Effector memory CD8-positive, alpha-beta T cell (primary cell): Measurements from ENCODE around the gene TTBK2.
"Not testable (repeated sequence)": the region's sequence is repeated elsewhere in the genome, so short reads cannot be mapped to it uniquely, and the experiment has no call there.

Experiments
- ATAC-seq: fragments of 150-1000 bp; cut with Tn5 transposase; replicated peaks from 2 replicates; pipeline ENCODE4 v1.10.0; 2021; ENCODE audit warnings: mild to moderate bottlenecking, moderate library complexity
- DNase-seq, 3 experiments: peaks; one replicate each; pipeline ENCODE4 v3.0.0; 2021
- H3K27ac Mint-ChIP-seq, 2 donors: one replicate each; pipeline ENCODE4 v1.8.0; 2022; ENCODE audit warnings: mild to moderate bottlenecking in 2 of 2, mixed read lengths in 2 of 2, moderate library complexity in 2 of 2
- H3K27me3 Mint-ChIP-seq, 2 donors: one replicate each; pipeline ENCODE4 v1.8.0; 2022; ENCODE audit warnings: mixed read lengths in 2 of 2
- H3K36me3 Mint-ChIP-seq: one replicate; pipeline ENCODE4 v1.8.0; 2022; ENCODE audit warnings: mild to moderate bottlenecking, moderate library complexity, mixed read lengths; ENCODE audit not compliant: insufficient read depth
- H3K4me1 Mint-ChIP-seq, 2 donors: one replicate each; pipeline ENCODE4 v1.8.0; 2022; ENCODE audit warnings: low read depth in 2 of 2, mixed read lengths in 2 of 2
- H3K4me3 Mint-ChIP-seq, 2 donors: one replicate each; pipeline ENCODE4 v1.8.0; 2022; ENCODE audit warnings: mild to moderate bottlenecking in 2 of 2, mixed read lengths in 2 of 2, moderate library complexity in 2 of 2
- H3K9me3 Mint-ChIP-seq, 2 donors: one replicate each; pipeline ENCODE4 v1.8.0; 2022; ENCODE audit warnings: mixed read lengths in 2 of 2
- total RNA-seq, 9 experiments: gene quantifications; one replicate each; lab custom pipeline; 2026; lab: John Stamatoyannopoulos, UW

TTBK2 gene
- 30.0 to 90.8 (median 52.4) reads per million in 9 experiments for total RNA-seq

DNA sequence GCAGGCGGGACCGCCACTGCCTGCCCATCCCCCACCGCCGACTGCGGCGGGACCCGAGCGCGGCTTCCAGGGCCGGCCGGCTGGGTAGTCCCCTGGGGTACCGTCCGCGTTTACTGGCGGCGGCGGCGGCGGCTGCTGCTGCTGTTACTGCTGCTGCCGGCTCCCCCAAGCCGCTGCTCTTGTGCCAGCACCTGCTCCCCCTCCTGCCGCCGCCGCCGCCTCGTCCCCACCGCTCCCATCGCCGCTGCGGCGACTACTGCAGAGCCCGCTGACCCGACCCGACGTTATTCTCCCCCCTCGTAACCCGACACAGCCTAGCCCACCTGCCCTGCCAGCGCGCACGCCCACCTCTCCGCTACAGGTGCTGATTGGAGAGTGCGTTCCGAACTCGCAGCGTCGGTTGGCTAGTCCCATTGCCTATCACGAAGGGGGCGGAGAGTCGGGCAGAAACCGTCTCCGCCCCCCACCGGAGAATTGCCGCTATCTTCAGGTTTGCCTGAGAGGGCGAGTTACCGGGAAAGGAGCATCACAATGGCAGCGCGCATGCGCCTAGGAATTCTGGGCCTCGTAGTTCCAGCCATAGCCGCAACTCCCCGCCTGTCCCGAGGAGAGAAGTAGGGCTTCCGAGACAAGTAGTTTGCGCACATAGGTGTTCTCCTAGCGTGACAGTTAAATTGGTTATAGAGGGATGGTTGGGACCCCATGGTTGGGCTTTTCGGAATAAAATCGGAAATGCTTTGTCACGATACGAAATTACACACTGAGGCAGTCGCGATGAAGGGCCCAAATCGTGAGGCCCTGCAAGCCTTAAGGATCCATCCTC lies at the start of gene TTBK2:
Gene TTBK2, minus strand, starts transcription at position 260 of the 823 bp plus-strand sequence. CDS start 42,161 bp downstream, outside the sequence.
- DNase-seq (peak; percentile 95), ATAC-seq (peak; percentile 92)
- H3K27ac Mint-ChIP-seq, result peak within 1 kb of the TSS; percentile 85 to 90
- peaks cover 17% of the 10 kb centered on the region for H3K36me3 Mint-ChIP-seq
- peaks cover 20 to 32% of the 10 kb centered on the region in 2 donors for H3K4me1 Mint-ChIP-seq
- H3K4me3 Mint-ChIP-seq, result peak within 1 kb of the TSS; percentile 94 to 99
- H3K9me3 Mint-ChIP-seq, result no peaks in the 10 kb centered on the region
- H3K27me3 Mint-ChIP-seq, result no peaks in the 10 kb centered on the region

DNA sequence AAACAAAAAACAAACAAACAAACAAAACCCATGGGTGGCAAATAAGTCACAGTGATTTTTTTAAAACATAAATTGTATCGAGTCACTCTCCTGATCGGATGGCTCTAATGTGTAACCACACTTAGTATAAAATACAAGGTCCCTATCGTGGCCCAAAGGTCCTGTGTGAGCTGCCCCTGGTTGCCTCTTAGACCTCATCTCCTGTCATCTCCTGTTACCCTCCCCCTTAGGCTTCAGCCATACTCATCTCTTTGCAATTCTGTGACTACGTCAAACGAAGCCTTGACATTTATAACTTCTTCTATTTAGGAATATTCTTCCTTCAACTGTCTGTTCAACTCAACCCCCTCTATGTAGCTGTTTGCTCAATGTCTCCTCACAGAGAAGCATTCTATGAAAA lies 43.9 kb upstream of the TTBK2 start:
- Mint-ChIP-seq H3K4me1 (no peaks in the 10 kb centered on the region), H3K27ac (no peak overlapping the region), H3K4me3 (no peak overlapping the region), H3K9me3 (no peaks in the 10 kb centered on the region), H3K36me3 (peaks cover 63% of the 10 kb centered on the region), H3K27me3 (no peaks in the 10 kb centered on the region)
- no peak for ATAC-seq
- no peak for DNase-seq

DNA sequence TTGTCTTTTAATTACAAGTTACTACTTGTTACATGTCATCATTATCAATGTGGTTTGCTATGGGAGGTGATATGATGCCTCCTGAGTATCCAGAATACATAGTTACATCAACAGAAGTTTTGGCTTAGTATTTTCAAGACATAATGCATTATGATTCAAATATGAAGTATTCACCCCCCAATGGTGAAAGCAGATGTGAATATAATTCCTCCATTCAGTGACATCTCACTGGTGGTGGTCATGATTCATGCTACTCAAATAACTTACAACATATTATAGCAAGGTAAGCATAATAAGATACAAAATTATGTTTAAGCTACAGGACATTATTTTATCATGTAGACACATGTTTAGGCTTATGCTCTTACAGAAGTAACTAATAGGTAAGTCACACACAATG lies 34.9 kb upstream of the TTBK2 start:
- no peaks in the 10 kb centered on the region for H3K9me3 Mint-ChIP-seq
- H3K27ac Mint-ChIP-seq, result peak overlapping the region in 1 of 2 donors; percentile 62
- peaks cover 60% of the 10 kb centered on the region for H3K36me3 Mint-ChIP-seq
- no peak for ATAC-seq
- no peaks in the 10 kb centered on the region for H3K27me3 Mint-ChIP-seq
- no peak for DNase-seq
- H3K4me3 Mint-ChIP-seq, result no peak overlapping the region
- H3K4me1 Mint-ChIP-seq, result no peaks in the 10 kb centered on the region

DNA sequence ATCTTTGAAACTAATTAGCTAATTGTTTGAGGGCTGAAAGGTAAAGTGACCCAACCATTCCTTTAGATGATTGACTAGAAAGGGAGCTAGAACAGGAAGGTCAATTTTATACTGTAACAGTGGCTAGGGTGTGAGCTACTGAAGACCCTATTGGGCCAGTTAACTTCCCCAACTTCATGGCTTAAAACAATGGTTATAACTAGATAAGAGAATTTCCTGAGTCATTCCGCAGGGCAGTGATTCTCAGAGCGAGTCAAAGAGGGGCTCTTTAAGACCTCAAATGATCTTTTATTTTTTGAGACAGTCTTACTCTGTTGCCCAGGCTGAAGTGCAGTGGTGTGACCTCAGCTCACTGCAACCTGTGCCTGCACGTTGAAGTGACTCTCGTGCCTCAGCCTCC lies 33.7 kb upstream of the TTBK2 start:
- no peak for ATAC-seq
- H3K27ac Mint-ChIP-seq, result peak overlapping the region in 1 of 2 donors; percentile 46
- no peaks in the 10 kb centered on the region for H3K27me3 Mint-ChIP-seq
- H3K4me1 Mint-ChIP-seq, result no peaks in the 10 kb centered on the region
- H3K36me3 Mint-ChIP-seq, result peaks cover 62% of the 10 kb centered on the region
- H3K9me3 Mint-ChIP-seq, result no peaks in the 10 kb centered on the region
- H3K4me3 Mint-ChIP-seq, result no peak overlapping the region
- no peak for DNase-seq

DNA sequence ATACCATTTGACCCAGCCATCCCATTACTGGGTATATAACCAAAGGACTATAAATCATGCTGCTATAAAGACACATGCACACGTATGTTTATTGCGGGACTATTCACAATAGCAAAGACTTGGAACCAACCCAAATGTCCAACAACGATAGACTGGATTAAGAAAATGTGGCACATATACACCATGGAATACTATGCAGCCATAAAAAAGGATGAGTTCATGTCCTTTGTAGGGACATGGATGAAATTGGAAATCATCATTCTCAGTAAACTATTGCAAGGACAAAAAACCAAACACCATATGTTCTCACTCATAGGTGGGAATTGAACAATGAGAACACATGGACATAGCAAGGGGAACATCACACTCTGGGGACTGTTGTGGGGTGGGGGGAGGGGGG lies 28.3 kb upstream of the TTBK2 start:
- not testable (repeated sequence) for H3K9me3 Mint-ChIP-seq, DNase-seq, ATAC-seq, H3K27me3 Mint-ChIP-seq, H3K27ac Mint-ChIP-seq, H3K4me1 Mint-ChIP-seq, H3K4me3 Mint-ChIP-seq
- peaks cover 79% of the 10 kb centered on the region for H3K36me3 Mint-ChIP-seq

DNA sequence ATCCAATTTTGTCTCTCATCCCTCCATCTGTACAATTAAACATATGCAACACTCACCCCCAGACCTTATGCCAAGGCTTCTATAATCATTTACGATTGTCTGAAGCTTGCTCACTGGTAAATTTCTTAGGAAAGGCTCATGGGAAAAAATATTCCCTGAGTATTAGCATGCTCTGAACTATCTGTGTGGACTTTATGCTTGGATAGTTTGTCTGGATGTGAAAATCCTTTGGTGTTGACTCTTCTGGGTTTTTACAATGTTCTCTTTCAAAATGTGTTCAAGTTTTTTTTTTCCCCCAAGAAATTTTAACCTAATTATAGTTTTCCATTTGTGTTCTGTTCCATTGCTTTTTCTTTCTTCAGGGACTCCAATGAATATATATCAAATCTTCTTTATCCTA lies 19.9 kb upstream of the TTBK2 start:
- Mint-ChIP-seq H3K4me1 (no peaks in the 10 kb centered on the region), H3K9me3 (no peaks in the 10 kb centered on the region), H3K27ac (no peak overlapping the region), H3K27me3 (no peaks in the 10 kb centered on the region), H3K4me3 (no peak overlapping the region), H3K36me3 (peaks cover 22% of the 10 kb centered on the region)
- DNase-seq, result no peak
- no peak for ATAC-seq

DNA sequence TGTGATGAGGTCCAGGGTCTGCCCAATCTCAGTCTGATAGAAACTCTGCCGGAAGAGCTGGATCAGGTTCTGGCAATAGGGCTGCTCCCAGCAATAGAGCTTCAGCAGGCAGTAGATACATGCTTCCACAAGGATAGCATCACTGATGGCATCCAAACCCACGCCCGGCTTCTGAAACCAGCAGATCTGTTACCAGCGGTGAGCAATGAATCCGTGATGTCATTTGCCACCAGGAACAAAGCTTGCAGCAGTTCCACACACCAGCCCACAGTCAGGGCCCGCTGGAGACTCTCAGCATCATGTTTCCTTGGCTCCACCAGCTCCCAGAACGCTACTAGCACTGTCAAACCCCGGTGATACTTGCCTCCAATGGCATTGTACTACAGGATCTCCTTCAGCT lies 19.3 kb upstream of the TTBK2 start:
- Mint-ChIP-seq H3K9me3 (no peaks in the 10 kb centered on the region), H3K27me3 (no peaks in the 10 kb centered on the region), H3K4me1 (no peaks in the 10 kb centered on the region), H3K36me3 (peaks cover 16% of the 10 kb centered on the region), H3K4me3 (no peak overlapping the region), H3K27ac (no peak overlapping the region)
- no peak for DNase-seq
- no peak for ATAC-seq

DNA sequence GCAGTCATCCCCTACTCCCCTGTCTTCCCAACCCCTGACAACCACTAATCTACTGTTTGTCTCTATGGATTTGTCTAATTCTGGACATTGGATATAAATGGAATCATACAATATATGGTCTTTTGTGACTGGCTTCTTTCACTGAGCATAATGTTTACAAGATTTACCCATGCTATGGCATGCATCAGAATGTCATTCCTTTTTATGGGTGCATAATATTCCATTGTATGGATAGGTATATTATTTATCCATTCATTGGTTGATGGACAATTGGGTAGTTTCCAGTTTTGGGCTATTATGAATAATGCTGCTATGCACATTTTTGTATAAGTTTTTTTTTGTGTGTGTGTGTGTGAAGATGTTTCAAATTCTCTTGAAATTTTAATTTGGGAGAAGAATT lies 16.6 kb upstream of the TTBK2 start:
- Mint-ChIP-seq H3K27ac (no peak overlapping the region), H3K36me3 (peaks cover under 1% of the 10 kb centered on the region), H3K4me1 (no peaks in the 10 kb centered on the region), H3K27me3 (no peaks in the 10 kb centered on the region), H3K4me3 (no peak overlapping the region), H3K9me3 (no peaks in the 10 kb centered on the region)
- no peak for ATAC-seq
- DNase-seq, result no peak

DNA sequence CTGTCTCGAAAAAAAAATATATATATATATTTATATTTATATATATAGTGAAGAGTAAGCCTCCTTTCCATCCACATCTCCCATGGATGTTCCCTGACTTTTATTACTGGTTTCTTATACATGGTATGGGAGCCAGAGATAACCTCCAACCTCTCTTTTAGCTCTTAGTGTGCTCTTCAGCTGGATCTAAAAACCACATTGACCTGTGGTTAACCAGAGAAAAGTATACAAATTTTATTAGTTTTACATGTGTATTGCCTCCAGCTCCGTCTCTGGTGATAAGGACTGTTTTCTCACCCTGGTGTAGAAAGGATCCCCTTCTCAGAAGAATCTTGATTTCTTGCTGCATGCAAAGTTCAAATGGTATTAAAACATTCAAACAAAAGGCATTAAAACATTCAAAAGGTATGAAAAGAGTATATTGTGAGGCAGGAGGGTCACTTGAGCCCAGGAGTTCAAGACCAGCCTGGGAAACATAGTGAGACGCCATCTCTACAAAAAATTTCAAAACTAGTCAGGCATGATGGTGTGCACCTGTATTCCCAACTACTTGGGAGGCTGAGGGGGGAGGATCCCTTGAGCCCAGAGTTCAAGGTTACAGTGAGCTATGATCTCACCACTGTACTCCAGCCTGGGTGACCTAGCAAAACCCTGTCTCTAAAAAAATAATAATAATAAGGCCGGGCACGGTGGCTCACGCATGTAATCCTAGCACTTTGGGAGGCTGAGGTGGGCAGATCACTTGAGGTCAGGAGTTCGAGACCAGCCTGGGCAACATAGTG lies 13.5 kb upstream of the TTBK2 start:
- H3K4me3 Mint-ChIP-seq, result no peak overlapping the region
- no peak overlapping the region for H3K27ac Mint-ChIP-seq
- no peaks in the 10 kb centered on the region for H3K4me1 Mint-ChIP-seq
- no peak for DNase-seq
- H3K9me3 Mint-ChIP-seq, result no peaks in the 10 kb centered on the region
- H3K27me3 Mint-ChIP-seq, result no peaks in the 10 kb centered on the region
- ATAC-seq, result no peak
- H3K36me3 Mint-ChIP-seq, result no peaks in the 10 kb centered on the region

DNA sequence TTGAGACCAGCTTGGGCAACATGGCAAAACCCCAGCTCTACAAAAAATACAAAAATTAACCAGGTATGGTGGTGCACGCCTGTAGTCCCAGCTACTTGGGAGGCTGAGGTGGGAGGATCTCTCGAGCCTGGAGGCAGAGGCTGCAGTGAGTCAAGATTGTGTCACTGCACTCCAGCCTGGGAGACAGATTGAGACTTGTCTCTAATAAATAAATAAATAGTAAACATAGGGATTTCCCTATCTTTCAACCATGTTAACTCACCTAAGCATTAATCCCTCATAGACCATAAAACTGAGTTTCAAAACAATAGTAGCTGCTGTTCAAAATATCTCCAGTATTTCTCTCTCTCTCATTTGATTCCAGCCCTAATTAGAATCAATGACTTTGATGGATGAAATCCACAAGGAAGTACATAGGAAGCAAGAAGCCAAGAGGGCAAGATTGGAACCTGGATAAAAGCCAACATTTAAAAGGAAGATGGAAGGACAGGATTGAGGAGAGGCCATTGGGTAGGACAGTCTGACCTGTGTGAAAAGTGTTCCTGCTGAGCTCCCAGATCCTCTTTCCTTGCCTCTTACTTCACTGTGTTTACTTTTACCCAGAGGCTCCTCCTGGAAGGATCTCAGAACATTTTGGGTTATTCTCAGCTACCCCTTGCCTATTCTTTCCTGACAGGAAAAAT lies 12.4 kb upstream of the TTBK2 start:
- Mint-ChIP-seq H3K36me3 (no peaks in the 10 kb centered on the region), H3K27me3 (no peaks in the 10 kb centered on the region), H3K27ac (no peak overlapping the region), H3K4me1 (no peaks in the 10 kb centered on the region), H3K9me3 (no peaks in the 10 kb centered on the region), H3K4me3 (no peak overlapping the region)
- no peak for DNase-seq
- no peak for ATAC-seq

DNA sequence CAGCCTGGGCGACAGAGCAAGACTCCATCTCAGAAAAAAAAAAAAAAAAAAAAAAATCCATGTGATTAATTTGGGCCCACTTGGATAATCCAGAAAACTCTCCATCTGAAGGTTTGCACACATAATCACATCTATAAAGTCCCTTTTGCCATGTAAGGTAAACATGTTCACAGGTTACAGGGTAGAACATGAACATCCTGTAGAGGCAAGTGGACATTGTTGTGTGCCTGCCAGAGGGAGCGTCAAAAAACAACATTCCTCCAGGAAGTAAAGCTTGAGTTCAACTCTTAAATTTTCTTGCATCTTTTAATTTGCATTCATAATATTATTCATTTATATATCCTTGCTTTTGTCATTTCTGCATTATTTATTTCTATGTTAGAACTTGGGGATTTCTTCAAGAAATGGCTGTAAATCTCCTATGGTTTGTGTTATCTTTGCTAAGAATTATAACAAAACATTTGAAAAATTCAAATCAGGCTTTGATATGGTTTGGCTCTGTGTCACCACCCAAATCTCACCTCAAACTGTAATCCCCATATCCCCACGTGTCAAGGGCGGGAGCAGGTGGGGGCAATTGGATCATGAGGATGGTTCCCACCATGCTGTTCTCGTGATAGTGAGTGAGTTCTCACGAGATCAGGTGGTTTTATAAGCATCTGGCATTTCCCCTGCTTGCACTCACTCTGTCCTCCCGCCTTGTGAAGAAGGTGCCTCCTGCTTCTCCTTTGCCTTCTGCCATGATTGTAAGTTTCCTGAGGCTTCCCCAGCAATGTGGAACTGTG lies 11.3 kb upstream of the TTBK2 start:
- H3K4me3 Mint-ChIP-seq, result no peak overlapping the region
- DNase-seq (no peak), ATAC-seq (no peak)
- H3K27ac Mint-ChIP-seq, result no peak overlapping the region
- H3K27me3 Mint-ChIP-seq, result no peaks in the 10 kb centered on the region
- H3K36me3 Mint-ChIP-seq, result no peaks in the 10 kb centered on the region
- no peaks in the 10 kb centered on the region for H3K4me1 Mint-ChIP-seq
- no peaks in the 10 kb centered on the region for H3K9me3 Mint-ChIP-seq

DNA sequence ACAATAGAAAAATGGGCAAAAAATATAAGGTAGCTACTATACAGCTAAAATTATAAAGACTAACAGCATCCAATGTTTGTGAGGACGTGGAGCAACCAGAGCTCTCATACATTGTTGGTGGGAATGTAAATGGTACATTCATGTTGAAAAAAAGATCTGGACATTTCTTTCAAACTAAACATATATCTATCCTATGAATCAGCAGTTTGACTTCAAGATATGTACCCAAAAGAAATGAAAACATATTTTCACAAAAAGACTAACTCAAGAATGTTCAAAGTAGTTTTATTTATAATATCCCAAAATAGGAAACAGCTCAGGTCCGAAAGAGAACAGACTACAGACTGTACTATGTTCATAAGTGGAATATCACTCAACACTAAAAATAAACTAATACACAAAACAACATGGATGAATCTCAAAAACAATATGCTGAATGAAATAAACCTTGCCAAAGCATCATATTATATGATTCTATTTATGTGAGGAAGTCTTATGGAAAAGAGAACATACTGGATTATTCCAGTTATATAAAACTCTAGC lies 8.8 kb upstream of the TTBK2 start:
- H3K27me3 Mint-ChIP-seq, result no peaks in the 10 kb centered on the region
- DNase-seq, result no peak
- no peaks in the 10 kb centered on the region for H3K4me1 Mint-ChIP-seq
- H3K9me3 Mint-ChIP-seq, result no peaks in the 10 kb centered on the region
- ATAC-seq, result no peak
- no peak overlapping the region for H3K27ac Mint-ChIP-seq
- no peak overlapping the region for H3K4me3 Mint-ChIP-seq
- H3K36me3 Mint-ChIP-seq, result peaks cover 4% of the 10 kb centered on the region

DNA sequence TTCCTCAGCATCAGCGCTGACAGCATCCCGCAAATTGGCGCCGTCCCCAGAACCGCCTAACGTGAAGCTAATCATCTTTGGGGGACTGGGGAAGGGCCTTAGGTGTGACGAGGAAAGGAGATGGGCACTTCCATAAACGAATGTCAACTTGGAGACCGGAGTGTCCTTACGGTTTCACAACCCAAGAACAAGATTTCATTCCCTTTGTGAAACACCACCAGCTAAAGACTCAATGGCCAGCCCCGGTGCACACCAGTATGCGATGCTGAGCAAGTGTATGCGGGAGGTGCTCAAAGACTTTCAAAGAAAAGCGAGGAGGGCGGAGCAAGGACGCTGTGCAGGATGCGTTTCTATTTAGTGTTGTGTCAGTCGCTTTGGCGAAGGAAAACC lies 759 bp upstream of the TTBK2 start:
- Mint-ChIP-seq H3K4me1 (peaks cover 20 to 30% of the 10 kb centered on the region in 2 donors), H3K36me3 (peaks cover 18% of the 10 kb centered on the region), H3K9me3 (no peaks in the 10 kb centered on the region), H3K27me3 (no peaks in the 10 kb centered on the region), H3K27ac (peak overlapping the region; percentile 84 to 90), H3K4me3 (peak overlapping the region; percentile 94 to 99)
- DNase-seq (peak; percentile 21 to 36 (median 27)), ATAC-seq (peak; percentile 22)
